DMS114 treated with DMSO at 0.1 percent for 48 hours (cell line): ENCODE measurements around the gene CDH4.

Experiments used
- DNase-seq: peaks from one replicate; lab custom pipeline; 2025; ENCODE audit not compliant: unreplicated experiment; lab: John Stamatoyannopoulos, UW

The CDH4 gene

DNA sequence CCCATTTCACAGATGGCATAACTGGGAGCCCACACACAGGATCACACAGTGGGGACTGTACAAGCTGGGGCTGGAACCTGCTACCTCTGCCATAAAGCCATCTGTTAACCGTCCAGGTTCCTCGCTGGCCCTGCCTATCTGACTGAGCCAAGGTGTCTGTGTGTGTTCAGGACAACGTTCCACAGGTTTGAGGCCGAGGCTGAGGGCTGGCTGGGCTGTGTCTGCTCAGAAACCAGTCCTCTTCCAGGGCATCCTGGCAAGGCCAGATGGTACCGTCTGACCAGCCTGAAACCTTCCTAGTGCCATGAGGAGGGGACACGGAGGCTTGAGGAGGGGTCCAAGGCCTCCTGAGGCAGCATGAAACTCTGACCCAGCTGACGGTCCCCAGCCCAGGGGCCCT is 663.0 kb downstream of the CDH4 start:
- DNase-seq = no peak

DNA sequence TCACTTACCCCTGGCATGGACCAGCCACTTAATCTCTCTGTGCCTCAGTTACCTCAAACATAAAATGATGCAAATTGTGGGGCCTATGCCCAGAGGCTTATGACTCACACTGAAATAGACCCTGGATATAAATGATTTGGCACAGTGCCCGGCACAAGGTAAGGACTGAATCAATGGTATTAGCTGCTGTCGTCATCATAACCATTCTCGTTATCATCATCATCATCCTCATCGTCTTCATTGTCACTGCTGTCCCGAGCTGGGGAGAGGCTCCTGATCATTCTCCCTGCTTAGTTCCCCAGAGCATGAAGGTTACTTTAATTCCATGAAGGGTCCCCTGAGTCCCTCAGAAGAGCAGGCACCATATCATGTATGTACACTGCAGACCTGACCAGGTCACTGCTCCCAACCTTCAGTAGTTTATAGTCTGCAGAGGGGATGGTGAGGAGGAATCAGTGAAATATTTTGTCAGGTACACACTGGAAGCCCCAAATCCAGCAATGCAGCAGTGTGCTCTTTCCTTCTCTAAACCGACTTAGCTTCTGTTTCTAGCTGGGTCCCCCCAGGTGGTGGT is 664.3 kb downstream of the CDH4 start:
- no peak for DNase-seq

DNA sequence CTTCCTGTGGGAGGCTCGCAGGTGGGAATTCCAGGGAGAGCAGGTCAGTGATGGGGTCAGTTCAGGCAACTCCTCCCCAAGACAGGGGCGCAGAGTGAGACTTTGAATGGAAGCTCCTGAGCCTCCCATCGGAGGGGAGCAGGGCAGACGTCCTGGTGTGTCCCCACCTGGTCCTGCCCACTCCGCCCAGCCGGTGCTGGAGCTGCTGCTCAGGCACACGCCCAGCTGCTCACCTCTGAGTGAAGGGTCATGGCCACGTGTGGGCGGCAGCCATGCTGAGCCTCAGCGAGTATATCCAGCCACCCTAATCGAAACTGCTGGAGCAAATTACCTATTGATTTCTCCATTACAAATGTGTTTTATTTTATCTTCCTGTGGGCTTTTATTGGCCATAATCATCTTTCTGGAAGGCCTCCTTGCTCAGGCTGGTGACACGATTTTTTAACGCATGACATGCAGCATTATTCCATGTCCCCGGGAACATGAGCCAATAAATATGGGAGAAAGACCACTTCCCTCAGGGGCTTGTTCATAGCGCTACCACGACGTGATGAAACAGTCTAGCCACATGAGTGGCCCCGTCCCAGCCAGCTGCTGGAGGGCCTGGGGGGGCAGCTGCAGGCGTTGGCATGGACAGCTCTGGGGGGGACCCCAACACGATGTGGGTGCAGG is 665.5 kb downstream of the CDH4 start:
- no peak for DNase-seq

DNA sequence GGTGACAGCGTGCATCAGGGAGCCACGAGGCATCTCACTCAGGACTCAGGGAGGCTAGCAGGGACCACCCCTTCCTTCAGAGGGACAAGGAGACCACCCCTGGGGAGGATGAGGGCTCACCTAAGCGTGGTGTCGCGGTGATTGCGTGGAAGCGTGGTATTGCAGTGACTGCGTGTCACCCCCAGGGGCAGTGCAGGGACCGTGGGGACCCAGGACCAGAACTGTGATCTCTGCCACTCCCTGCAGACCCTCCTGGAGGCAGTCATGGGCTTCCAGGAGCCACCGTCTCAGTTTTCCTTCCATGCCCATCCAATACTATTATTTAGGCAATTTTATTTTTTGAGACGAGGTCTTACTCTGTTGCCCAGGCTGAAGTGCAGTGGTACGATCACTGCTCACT is 666.5 kb downstream of the CDH4 start:
- no peak for DNase-seq

DNA sequence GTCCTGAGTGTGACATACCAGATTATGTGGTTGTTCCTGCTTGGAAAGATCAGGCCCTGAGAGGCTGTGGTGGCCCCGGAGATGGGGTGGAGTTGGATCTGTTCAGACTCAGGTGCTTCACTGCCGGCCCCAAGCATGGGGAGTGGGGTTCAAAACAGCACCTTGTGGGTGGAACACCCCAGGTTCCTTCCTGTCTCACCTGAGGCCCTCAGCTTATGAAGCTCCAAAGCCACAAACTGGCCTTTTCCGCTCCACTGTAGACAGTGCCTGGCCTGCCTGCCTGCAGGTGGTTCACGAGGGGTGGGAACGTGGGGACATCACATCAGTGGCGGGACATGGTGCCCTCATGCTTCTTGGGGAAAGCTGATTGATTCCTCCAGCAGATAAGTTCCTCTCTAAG is 667.2 kb downstream of the CDH4 start:
- DNase-seq = no peak

DNA sequence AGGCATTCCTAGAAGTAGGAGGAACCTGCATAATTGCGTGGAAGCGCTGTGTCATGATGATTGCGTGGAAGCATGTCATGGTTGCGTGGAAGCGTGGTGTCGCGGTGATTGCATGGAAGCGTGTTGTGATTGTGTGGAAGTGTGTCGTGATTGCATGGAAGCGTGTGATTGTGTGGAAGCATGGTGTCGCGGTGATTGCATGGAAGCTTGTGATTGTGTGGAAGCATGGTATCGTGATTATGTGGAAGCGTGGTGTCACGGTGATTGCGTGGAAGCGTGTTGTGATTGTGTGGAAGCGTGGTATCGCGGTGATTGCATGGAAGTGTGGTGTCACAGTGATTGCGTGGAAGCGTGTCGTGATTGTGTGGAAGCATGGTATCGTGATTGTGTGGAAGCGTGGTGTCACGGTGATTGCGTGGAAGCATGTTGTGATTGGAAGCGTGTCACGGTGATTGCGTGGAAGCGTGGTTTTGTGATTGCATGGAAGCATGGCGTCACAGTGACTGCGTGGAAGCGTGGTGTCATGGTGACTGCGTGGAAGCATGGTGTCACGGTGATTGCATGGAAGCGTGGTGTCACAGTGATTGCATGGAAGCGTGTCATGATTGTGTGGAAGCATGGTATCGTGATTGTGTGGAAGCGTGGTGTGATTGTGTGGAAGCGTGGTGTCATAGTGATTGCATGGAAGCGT is 667.8 kb downstream of the CDH4 start:
- DNase-seq = no peak

DNA sequence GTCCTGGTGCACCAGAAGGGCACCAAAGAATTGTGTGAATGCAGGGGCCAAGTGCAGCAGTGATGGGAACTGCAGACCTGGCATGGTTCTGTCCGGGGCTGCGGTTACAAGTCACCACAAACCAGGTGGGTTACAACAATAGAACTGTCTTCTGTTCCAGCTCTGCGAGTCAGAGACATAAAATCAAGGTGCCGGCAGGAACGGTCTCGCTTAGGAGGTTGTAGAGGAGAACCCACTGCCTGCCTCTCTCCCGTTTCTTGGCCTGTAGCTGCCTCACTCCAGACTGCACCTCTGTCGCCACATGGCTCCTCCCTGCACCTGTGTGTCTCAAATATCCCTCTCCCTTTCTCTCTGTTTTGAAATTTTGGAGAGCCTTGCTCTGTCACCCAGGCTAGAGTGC is 670.4 kb downstream of the CDH4 start:
- no peak for DNase-seq

DNA sequence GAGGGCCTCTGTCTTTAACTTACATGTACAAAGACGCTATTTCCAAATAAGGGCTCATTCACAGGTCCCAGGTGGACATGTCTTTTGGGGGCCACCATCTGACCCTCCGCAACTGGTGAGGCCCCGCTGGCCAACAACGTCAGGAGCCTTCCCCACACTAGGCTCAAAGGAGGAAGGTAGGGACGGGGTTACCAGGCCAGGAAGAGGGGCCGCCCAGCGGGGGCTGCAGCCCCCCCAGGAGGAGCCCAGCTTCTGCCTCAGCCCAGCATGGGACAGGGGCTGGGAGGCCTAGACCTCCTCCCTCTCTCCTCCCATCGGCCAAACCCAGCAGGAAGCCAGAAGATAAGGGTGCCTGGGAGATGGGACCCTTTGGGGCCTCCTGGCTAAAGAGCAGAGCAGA is 670.9 kb downstream of the CDH4 start:
- no peak for DNase-seq

DNA sequence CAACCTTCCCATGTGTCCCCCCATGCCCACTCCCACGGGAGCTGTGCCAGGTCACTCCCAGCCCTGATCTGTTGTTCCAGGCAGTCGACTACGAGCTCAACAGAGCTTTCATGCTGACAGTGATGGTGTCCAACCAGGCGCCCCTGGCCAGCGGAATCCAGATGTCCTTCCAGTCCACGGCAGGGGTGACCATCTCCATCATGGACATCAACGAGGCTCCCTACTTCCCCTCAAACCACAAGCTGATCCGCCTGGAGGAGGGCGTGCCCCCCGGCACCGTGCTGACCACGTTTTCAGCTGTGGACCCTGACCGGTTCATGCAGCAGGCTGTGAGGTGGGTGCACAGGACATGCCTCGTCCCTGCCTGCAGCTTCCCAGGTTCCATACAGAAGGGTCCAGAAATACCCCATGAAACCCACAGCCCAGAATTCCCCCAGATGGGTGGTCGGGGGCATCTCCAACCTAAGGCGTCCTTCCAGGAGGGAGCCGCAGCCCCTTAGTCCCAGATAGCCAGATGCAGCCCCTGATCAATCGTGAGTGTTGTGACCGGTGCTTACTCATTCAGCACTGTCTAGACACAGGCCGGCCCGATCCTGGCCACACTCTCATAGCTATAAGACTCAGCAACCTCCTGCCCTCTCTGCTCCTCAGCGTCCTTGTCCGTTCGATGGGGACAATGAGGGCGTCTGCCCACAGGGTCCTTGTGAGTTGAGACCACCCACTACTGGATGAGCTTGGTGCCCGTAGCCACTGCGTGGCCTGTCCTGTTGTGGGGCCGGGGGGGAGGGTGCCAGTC is 671.5 kb downstream of the CDH4 start:
- DNase-seq = no peak

DNA sequence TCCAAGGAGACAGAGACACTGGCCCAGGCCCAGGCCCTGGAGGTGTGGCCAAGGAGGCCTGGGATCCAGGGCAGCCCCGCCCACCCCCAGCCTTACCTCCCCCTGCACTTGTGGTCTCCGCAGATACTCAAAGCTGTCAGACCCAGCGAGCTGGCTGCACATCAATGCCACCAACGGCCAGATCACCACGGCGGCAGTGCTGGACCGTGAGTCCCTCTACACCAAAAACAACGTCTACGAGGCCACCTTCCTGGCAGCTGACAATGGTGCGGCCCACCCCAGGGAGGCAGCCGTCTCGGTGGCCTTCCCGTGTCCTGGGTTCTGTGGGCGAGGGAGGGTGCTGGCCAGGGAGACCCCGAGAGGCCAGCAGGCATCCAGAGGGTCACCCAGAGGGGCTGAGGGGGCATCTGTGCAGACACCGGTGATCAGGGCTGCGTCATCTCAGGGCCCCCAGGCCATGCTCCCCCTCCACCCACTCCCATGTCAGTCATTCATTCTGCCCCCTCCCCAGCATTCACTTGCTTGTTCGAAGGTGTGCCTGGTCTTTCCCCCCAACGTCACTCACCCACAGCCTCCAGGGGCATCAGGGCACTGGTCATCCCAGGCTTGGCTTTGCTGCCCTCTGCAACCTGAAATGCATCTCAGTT is 672.3 kb downstream of the CDH4 start:
- DNase-seq = no peak

DNA sequence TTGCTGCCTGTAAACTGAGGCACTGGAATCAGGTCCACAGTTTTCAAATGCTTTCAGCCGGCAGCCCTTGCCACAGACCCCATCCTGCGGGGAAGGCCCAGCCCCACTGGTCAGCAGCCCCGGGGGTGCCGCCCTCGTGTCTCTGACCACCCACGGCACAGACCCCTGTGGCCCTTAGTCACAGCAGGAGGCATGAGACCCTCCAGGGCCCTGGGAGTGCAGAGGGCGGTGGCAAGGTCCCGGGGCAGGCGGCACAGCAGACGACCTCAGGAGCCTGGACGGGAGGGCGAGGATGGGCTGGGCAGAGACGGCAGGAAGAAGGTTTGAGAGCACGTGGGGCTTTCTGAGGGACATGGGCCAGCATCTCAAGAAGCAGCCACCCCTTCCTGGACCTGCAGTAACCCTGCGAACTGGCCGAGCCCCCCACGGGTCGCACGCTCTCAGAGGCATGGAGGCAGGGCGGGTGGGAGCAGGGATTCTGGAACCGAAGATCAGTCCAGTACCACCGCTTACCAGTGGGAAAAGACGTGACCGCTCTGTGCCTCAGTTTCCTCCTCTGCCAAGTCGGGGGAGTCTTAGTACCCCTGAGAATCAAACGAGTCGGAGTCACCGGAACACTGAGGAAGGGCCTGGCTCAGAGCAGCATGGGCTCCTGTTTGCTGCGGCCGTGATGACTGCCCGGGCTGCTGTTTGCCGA is 672.9 kb downstream of the CDH4 start:
- DNase-seq = no peak

DNA sequence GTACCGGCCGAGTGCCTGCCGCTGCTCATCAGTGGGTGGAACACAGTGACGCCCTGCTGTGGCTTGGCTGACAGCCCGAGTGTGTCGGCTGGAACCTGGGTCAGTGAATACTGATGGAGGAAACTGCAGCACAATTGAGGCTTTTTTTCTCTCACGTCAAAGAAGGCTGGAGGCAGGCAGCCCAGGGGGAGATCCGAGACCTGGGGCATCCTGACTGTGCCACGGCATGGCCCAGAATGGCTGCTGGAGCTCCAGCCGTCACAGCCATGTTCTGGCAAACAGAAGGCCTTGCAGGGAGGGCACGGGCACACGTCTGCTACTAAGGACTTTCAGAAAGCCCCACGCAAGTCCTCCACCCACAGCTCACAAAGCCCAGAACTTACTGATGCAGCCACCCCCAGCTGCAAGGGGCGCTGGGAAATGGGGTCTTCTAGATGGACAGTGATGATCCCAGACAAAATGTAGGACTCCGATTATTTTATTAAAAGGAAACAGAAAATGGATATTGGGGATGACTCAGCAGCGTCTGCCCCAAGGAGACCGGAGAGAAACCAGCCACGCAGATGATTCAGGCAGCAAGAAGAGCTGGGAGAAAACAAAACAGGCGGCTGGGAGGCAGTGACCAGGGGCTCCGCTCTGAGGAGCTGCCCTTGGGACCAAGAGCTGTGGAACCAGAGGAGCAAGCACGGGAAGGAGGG is 673.6 kb downstream of the CDH4 start:
- DNase-seq = no peak

DNA sequence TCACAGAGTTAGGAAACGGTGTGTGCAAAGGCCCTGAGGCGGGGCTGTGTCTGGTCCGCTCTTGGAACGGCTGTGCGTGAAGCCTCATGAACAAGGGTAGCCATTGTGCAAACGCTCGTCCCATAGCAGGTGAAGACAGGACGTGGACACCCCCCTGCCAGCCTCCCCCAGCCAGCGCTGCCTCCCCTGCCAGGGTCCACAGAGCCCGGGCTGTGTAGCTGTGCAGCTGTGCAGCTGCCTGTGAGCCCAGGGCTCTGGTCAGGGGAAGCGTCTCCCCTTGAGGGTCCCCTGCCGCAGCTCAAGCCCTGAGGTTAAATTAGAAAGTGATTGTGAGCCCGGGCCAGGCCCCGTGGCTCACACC is 674.2 kb downstream of the CDH4 start:
- DNase-seq = no peak

DNA sequence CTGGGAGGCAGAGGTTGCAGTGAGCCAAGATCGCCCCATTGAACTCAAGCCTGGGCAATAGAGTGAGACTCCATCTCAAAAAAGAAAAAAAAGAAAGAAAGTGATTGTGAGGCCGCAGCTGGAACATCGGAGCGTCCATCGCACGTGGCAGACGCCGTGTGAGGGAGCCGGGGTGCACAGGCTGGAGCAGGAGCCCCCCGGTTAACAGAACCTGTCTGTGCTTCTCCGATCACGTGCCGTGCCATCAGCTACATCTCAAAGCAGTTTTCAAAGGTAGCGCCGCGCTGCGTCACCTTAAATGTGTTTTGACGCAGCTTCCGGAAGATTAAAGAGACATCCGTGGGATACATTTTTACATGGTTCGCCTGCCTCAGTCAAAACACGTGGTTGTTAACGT is 674.7 kb downstream of the CDH4 start:
- no peak for DNase-seq

DNA sequence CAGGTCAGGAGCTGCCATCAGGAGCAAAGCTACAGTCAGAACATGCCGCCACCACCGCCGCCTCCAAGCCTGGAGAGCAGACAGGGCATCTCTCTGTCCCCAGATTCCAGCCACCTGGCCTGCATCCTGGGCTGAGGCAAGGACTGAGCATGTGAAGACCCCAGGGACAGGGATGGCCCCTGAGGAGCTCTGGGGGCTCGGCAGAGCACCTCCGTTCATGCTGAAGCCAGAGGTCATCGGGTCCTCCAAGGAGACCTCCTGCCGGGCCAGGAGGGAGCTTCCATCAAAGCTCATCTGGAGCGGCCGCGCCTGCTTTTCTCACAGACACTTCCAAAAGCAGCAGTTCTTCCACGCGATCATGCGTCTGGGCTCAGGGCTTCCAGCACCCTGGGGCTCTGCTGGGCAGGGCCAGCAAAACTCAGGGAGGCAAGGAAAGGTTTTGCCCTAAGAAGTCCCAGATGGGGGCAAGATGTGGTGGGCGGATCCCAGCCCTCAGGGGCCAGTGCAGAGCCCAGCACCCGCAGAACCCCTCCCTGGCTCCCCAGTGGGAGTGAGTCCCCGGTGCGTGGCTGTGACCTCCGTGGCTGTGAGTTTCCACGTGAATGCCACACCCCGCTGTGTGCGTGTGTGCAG is 675.2 kb downstream of the CDH4 start:
- DNase-seq = no peak

DNA sequence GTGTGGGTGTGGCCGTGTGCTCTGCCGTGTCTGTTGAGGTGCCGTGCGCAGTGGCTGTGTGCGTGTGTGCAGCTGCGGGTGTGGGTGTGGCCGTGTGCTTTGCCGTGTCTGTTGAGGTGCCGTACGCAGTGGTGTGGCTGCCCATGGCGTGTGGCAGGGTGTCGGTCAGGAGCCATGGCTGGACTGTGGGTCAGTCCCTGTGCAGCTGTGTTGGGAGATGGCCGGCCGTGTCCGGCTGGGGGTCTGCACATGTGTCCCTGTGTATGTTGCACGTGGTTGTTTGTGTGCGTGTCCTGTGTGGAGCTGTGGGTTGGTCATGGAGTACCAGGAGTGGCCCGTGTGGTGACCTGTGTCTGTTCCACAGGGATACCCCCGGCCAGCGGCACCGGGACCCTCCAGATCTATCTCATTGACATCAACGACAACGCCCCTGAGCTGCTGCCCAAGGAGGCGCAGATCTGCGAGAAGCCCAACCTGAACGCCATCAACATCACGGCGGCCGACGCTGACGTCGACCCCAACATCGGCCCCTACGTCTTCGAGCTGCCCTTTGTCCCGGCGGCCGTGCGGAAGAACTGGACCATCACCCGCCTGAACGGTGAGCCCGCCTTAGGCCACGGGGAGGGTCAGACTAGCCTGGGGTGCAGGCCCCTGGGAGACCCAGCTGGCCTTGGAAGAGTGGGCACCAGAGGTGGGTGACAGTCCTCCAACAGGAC is 675.9 kb downstream of the CDH4 start:
- no peak for DNase-seq

DNA sequence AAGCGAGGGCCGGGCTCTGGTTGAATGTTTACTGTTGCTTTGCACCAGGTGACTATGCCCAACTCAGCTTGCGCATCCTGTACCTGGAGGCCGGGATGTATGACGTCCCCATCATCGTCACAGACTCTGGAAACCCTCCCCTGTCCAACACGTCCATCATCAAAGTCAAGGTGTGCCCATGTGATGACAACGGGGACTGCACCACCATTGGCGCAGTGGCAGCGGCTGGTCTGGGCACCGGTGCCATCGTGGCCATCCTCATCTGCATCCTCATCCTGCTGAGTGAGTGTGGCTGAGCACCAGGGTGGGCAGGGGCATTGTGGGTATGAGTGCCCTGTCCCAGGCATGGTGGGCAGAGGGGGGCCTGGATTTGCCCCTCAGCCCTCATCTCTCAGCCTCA is 677.5 kb downstream of the CDH4 start:
- DNase-seq = no peak

DNA sequence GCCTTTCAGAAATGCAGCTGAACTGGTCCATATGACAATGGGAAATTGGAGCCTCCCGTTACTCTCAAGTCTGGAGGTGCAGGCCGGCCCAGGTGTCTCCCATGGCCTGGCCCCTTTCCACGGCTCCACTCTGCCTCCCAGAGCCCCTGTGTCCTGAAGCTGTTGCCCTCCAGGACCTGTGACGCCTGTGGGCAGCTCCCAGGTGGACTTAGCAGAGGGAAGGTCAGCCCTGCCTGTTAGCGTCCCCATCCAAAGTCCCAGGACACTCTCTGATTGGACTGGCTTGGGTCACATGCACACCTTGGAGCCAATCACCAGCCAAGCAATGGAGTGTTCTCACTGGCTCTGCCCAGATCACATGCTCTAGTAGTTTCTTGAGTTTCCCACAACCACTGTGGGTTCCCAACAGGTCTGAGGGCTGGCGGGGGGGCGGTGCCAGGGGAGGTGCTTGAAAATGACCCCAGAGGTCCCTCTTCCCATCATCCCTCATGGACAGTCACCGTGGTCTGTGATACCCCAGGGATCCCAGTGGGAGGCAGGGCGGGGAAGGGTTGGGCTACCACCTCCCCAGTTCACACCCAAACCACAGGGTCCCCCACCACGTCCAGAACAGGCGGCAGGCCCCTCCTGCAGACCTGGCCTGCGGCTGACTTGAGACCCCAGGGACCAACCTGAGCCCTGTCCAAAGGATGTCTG is 678.1 kb downstream of the CDH4 start:
- DNase-seq = no peak
